Measurements from ENCODE around the gene URB1.

DNA sequence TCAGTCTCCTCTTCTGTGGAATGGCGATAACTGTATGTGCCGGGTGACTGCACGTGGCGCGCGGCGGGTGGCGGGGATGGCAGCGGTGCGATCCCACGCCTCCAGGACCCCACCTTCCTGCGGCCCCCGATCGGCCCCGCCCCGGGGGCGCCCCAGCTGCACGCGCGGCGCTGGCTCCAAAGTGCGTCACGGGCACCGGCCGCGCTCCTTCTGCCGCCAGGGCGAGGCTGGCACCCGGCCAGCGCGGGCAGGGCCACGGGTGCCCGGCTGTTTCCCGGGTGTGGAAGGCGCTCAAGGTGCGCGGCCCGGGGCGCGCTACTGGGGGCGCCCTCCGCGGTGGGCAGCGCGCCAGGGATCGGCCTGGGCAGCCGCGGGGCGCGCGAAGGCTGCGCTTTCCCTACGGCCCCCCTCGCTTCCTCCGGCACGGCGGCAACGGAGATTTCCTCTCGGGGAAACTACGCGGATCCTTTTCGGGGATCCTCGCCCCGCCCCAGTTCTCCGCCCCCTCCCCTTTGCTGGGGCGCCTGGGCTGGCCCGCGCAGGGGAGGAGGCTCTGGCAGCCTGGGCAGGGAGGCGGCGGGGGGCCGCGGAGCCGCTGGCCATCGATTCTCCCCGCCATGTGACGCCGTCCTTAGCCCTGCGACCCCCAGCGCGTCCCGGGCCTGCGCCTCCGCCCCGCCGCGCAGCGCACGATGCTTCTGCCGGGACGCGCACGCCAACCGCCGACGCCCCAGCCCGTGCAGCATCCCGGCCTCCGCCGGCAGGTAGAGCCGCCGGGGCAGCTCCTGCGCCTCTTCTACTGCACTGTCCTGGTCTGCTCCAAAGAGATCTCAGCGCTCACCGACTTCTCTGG is 19.6 kb upstream of the URB1 start, which contains the start of gene EVA1C:
- no peak for TF ChIP-seq POLR2A (IDR thresholded peaks at IDR 0.05; ENCODE audit: low read length)
- TF ChIP-seq GATA1 (IDR thresholded peaks at IDR 0.05; ENCODE audit: low read depth, low read length) = no peak

Measured in erythroblast (primary cell).